ENCODE data around the gene C1QTNF6.
"Not testable (repeated sequence)": the region's sequence is repeated elsewhere in the genome, so short reads cannot be mapped to it uniquely, and the experiment has no call there.

The C1QTNF6 gene

GRCh38 chr22:37208401-37209139, 20.5 kb upstream of the C1QTNF6 start:
- no peak for DNase-seq

DNA sequence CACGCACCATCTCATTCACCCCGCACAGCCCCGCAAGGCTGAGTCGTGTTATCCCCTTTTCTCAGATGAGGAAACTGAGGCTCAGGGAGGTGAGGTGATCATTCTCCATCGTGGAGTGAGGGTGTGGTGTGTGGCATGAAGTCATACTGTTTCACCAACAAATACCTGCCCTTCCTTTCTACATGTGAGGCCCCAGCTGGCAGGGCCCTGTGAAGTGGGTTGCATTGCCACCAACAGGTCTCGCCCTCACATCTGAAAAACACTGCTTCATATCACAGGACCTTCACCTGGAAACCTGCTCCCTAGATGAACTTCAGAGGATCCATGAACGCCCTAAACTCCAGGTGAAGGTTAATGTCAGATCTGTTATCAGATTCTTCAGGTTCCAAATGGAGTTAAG, 19.9 kb upstream of the C1QTNF6 start:
- DNase-seq, result no peak

DNA sequence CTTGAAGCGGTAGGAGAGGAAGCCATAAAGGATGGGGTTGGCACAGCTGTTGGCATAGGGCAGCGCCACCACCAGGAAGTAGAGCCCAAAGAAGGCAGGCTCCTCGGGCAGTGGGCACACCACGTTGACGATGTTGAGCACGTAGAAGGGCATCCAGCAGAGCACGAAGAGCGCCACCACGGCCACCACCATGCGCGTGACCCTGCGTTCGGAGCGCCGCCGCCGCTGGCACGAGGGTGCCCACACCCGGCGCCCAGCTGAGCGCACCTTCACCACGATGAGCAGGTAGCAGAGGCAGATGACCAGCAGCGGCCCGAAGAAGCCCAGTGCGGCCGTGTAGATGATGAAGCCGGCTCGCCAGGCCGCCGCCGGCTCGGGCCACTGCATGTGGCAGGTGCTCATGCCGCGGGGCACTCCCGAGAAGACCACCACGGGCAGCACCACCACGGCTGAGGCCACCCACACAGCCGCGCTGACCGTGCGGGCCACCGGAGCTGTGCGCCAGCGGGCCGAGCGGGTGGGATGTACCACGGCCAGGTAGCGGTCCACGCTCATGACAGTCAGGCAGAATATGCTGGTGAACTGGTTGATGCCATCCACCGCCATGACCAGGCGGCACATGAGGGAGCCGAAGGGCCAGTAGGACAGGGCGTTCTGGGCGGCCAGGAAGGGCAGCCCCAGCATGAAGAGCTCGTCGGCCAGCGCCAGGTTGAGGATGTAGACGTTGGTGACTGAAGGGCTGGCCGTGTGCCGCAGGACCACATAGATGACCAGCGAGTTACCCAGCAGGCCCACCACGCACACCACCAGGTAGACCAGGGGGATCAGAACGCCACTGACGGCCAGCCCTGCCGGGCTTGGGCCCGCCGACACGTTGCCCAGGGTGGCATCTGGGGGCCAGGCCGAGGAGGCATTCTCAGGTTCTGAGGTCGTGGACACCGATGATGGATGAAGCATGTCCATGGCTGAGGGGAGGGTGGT, 19.1 kb upstream of the C1QTNF6 start:
- DNase-seq, result no peak

DNA sequence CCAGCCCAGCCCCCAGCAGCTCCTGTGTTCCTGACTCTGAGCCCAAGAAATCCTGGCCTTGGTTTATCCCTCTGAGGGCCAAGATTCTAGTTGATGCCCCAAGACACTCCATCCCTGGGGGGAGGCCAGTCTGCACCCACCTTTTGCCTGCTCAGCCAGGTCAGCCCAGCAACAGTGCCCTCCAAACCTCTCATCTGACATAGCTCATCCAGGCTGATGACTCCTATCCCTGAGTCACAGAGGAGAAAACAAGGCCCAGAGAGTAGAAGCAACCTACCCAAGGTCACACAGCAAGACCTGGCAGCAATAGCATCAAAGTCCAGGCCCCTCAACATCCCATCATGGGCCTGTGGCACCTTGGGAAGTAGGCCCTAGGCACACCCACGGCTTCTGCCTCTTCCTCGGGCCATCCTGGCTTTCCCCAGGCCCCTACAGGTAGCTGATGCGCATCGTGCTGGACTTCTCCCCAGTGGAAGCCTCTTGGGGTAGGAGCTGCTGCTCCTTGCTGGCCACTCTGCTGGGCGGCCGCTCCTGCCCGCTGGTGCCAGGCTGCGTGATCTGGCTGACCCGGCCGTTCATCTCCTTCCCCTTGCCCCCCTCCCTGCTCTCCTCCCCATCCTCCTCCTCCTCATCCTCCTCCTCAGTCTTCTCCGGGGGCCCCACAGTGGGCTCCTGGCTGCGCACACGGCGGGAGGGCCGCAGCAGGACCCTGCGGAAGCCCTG, 18.2 kb upstream of the C1QTNF6 start:
- no peak for DNase-seq

DNA sequence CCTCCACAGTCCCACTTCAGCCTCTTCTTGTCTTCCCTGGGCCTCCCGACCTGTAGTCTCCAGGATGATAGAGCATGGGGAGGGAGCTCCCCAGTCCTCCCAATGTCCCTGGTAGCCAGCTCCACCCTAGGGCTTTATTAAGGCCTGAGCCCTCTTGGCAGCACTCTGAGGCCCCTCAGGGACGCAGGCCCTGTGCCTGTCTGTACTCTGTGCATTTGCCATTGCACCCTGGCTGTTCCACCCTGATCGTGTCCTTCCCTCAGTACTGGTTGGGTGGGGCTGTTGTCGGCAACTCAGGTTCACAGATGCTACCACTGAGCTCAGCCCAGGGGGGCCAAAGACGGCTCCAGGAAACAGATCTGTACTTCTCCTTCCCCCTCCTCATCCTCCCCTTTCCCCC, 17.0 kb upstream of the C1QTNF6 start:
- DNase-seq, result no peak

GRCh38 chr22:37204045-37204655, 16.1 kb upstream of the C1QTNF6 start:
- no peak for DNase-seq

DNA sequence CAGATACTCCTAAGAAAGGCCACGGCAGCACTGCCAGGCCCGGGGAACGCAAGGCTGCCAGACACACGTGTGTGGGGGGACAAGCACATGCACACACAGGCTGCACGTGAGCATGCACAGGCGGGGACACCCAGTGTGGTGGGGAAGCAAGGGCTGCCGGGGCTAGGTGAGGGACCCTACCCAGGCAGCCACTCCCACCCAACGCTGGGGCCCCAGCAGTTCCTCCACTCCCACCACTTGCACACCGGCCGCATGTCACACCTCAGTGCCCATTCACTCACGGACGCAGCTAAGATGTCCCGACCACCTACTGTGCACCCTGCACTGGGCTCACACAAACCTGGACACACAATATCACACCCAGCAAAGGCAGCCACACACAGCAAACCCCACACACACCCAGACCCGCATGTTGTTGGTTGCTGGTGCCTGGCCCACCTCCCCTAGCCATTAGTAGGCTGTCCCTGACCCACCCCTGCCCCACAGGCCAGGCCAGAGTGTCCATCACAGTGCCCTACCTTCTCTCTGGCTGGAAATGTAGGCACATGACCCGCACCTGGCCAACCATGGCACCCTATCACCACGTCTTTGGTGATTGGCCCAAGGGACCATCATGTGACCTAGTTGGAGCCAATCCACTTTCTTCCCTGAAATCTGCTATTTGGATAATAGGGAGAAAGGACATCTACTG, 15.5 kb upstream of the C1QTNF6 start:
- no peak for DNase-seq

GRCh38 chr22:37202716-37203115, 14.7 kb upstream of the C1QTNF6 start:
- peak in 4 of 51 donors; percentile 15 to 25 (median 23) for DNase-seq

GRCh38 chr22:37202001-37202555, 14.0 kb upstream of the C1QTNF6 start:
- DNase-seq, result no peak

GRCh38 chr22:37201443-37201820, 13.4 kb upstream of the C1QTNF6 start:
- DNase-seq, result not testable (repeated sequence)

GRCh38 chr22:37199760-37200108, 11.7 kb upstream of the C1QTNF6 start:
- no peak for DNase-seq

DNA sequence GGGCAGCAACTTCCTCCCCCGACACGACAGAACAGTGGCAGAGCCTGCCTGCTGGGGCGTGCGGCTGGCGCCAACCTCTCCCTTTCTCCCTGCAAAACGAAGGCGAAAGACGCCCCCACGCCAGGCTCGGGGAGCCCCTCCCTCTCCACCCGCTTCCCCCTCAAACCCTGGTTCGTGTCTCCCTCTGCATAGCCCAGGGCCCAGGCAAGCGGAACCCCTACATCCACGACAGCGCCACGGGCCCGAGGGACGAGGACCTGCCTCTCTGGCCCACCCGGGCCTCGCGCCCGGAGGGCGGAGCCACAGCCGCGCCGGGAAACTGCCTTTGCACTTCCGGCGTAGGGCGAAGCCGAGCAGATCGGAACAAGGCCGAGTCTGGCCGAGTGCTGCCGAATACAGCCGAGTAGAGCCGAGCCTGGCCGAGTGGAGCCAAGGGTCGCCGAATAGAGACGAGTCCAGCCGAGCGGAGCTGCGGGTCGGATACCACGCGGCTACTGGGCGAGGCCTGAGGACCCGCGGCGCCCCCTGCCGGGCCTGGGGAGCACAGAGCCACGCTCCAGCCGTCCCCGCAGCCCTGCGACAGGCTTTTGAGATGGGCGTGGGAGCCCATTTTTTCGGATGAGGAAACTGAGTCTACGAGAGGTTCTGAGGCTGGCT, 11.2 kb upstream of the C1QTNF6 start:
- DNase-seq, result peak; percentile 85 to 100 (median 97)

- peak in 50 of 51 donors; percentile 30 to 90 (median 68) for DNase-seq
Measured at GRCh38 chr22:37198258-37199102, 10.4 kb upstream of the C1QTNF6 start.

GRCh38 chr22:37197451-37198257, 9.6 kb upstream of the C1QTNF6 start:
- peak in 1 of 51 donors; percentile 34 for DNase-seq

- DNase-seq, result peak in 33 of 51 donors; percentile 9 to 73 (median 40)
Measured at GRCh38 chr22:37196539-37197450, 8.7 kb upstream of the C1QTNF6 start.

DNA sequence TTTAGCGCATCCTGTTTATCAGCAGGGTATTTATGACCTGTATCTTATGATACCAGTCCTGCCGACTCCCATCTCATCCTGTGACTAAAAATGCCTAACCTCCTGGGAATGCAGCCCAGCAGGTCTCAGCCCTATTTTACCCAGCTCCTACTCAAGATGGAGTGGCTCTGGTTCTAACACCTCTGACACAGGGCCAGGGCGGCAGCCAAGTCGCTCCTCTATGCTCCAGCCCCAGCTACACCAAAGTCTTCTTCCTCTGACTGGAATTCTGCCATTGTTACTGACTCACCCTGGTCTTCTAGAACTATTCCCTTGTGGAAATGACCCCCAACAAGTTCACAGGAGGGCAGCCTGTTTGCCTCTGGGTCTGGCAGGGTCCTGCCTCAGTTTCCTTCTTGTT, 7.9 kb upstream of the C1QTNF6 start:
- DNase-seq, result no peak

DNA sequence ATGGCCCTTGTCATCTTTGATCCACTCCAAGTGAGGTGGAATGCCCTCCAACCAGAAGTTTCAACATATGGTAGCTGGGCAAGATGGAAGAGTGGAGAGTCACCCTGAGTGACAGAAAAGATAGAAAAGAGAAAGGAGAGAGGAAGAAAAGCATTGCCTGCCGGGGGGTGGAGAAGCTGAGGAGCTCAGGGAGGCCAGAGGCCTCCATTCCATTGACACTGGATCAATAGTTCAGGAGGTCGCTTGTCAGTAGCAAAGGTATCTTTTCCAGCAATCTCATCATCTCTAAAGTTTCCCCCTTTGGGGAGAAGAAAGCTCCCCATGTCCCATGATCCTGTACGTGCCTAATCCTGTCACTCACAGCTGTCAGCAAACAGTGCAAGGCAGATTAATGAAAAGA, 6.7 kb upstream of the C1QTNF6 start:
- DNase-seq, result no peak
